Neuronal stem cell (in vitro differentiated cells): ENCODE data around the gene ABCB6.

Source experiments
- DNase-seq: peaks from one replicate; pipeline ENCODE4 v3.0.0-alpha.2; 2013; ENCODE audit warnings: low spot score
- H2AFZ ChIP-seq: one replicate; pipeline ENCODE4 v1.6.1; 2013; ENCODE audit warnings: mild to moderate bottlenecking, low read length, inconsistent platforms
- H2AK5ac ChIP-seq: 2 replicates; pipeline ENCODE4 v1.6.1; 2013; ENCODE audit warnings: low read depth, mild to moderate bottlenecking, inconsistent platforms, low read length, moderate library complexity, mixed read lengths
- H2BK120ac ChIP-seq: 2 replicates; pipeline ENCODE4 v1.6.1; 2013; ENCODE audit warnings: low read depth, mild to moderate bottlenecking, inconsistent platforms, low read length, moderate library complexity, mixed read lengths
- H2BK12ac ChIP-seq: one replicate; pipeline ENCODE4 v1.6.1; 2013; ENCODE audit warnings: low read length, inconsistent platforms
- H2BK15ac ChIP-seq: 2 replicates; pipeline ENCODE4 v1.6.1; 2013; ENCODE audit warnings: mild to moderate bottlenecking, low read length, inconsistent platforms, mixed read lengths
- H2BK5ac ChIP-seq: one replicate; pipeline ENCODE4 v1.6.1; 2013; ENCODE audit warnings: inconsistent platforms, mild to moderate bottlenecking, low read length, moderate library complexity
- H3K14ac ChIP-seq: one replicate; pipeline ENCODE4 v1.6.1; 2013; ENCODE audit warnings: low read length, inconsistent platforms
- H3K18ac ChIP-seq: 2 replicates; pipeline ENCODE4 v1.6.1; 2013; ENCODE audit warnings: low read length, inconsistent platforms
- H3K23ac ChIP-seq: 2 replicates; pipeline ENCODE4 v1.6.1; 2013; ENCODE audit warnings: low read depth, mild to moderate bottlenecking, mixed read lengths, low read length, inconsistent platforms; ENCODE audit not compliant: poor library complexity
- H3K27ac ChIP-seq: replicated peaks from 3 replicates; pipeline ENCODE4 v1.5.1; 2013; ENCODE audit warnings: low read length, inconsistent platforms
- H3K27me3 ChIP-seq, 3 experiments: 2 replicates each; pipeline ENCODE4 v1.6.1; 2013; ENCODE audit warnings: low read length in 3 of 3, mild to moderate bottlenecking in 2 of 3, inconsistent platforms in 1 of 3, low read depth in 1 of 3, mixed read lengths in 1 of 3, moderate library complexity in 1 of 3; ENCODE audit not compliant: control insufficient read depth in 3 of 3, insufficient read depth in 3 of 3
- H3K36me3 ChIP-seq, 2 donors: replicated peaks in 1 of 2; 2 replicates each; pipeline ENCODE4 v1.6.1; 2013; ENCODE audit warnings: low read length in 2 of 2; ENCODE audit not compliant: control insufficient read depth in 2 of 2, insufficient read depth in 2 of 2
- H3K4ac ChIP-seq: 2 replicates; pipeline ENCODE4 v1.6.1; 2013; ENCODE audit warnings: inconsistent platforms, mild to moderate bottlenecking, low read length, moderate library complexity
- H3K4me1 ChIP-seq, 2 donors: 1 replicate in 1 of 2; 2 replicates in 1 of 2; pipeline ENCODE4 v1.6.1; 2013; ENCODE audit warnings: low read length in 2 of 2, low read depth in 1 of 2; ENCODE audit not compliant: control insufficient read depth in 2 of 2, insufficient read depth in 1 of 2
- H3K4me2 ChIP-seq: one replicate; pipeline ENCODE4 v1.6.1; 2013; ENCODE audit warnings: mild to moderate bottlenecking, low read length, inconsistent platforms; ENCODE audit not compliant: insufficient read depth, poor library complexity, severe bottlenecking
- H3K4me3 ChIP-seq, 2 donors: 2 replicates each; pipeline ENCODE4 v1.5.1; 2013; ENCODE audit warnings: low read length in 2 of 2, mild to moderate bottlenecking in 2 of 2, inconsistent platforms in 1 of 2, moderate library complexity in 1 of 2
- H3K79me1 ChIP-seq: one replicate; pipeline ENCODE4 v1.6.1; 2013; ENCODE audit warnings: low read depth, mild to moderate bottlenecking, inconsistent platforms, low read length, moderate library complexity
- H3K9ac ChIP-seq: one replicate; pipeline ENCODE4 v1.6.1; 2013; ENCODE audit warnings: mild to moderate bottlenecking, low read depth, low read length, inconsistent platforms; ENCODE audit not compliant: poor library complexity
- H3K9me3 ChIP-seq, 2 donors: replicated peaks in 1 of 2; 2 replicates each; pipeline versions ENCODE3 to v1.6.1; 2013; ENCODE audit warnings: low read length in 2 of 2, mild to moderate bottlenecking in 2 of 2, inconsistent platforms in 1 of 2, low read depth in 1 of 2, mixed read lengths in 1 of 2, moderate library complexity in 1 of 2; ENCODE audit not compliant: control insufficient read depth in 2 of 2, insufficient read depth in 1 of 2
- H4K8ac ChIP-seq: one replicate; pipeline ENCODE4 v1.6.1; 2013; ENCODE audit warnings: low read depth, mild to moderate bottlenecking, inconsistent platforms, low read length, moderate library complexity
- H4K91ac ChIP-seq: one replicate; pipeline ENCODE4 v1.6.1; 2013; ENCODE audit warnings: low read length, low read depth, mild to moderate bottlenecking, inconsistent platforms; ENCODE audit not compliant: poor library complexity
- WGBS, 2 donors: extraction: QIAGEN DNeasy Blood & Tissue Kit; methylation state at CpG; one replicate each; pipeline ENCODE4 v1.1.7; 2013; ENCODE audit warnings: missing lambda C conversion rate in 2 of 2, mixed read lengths in 1 of 2; ENCODE audit not compliant: insufficient read length in 2 of 2, insufficient replicate concordance in 1 of 2; ENCODE audit errors: extremely low coverage in 2 of 2; 5-methylcytosine and 5-hydroxymethylcytosine counted together

ABCB6 gene

DNA sequence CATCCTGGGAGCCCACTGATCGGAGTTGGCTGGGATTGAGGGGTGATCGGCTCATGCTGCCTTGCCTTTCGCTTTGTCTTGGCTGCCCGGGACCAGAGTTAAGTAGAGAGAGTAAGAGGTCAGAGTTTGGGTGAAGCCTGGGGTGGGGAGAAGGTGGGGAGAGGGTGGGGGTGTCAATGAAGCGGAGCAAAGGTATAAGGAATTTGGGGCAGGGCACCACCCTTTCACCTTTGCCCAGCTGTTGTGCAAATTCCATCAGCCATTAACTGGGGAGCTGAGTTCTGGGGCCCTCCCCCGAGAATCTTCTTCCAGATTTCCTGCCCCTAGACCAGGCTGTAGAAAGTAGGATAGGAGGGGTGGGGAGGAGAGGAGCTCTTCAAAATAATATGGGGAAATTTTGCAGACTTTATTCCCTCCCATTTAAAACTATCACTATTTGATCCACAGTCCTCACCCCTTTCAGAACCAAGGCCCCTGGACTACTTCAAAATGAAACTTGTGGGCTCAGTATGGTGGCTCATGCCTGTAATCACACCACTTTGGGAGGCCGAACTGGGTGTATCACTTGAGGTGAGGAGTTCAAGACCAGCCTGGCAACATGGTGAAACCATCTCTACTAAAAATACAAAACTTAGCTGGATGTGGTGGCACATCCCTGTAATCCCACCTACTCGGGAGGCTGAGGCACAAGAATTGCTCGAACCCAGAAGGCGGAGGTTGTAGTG, 48.7 kb downstream of the ABCB6 start, which contains the start of gene SLC23A3:
SLC23A3 (minus strand) TSS at position 100 of the 725 bp plus-strand sequence; CDS start at position 55, 45 bp downstream.
- H3K4me3 ChIP-seq, result no peak within 1 kb of the TSS
- H3K9me3 ChIP-seq, result no peaks in the 10 kb centered on the region
- DNase-seq, result no peak
- no peak within 1 kb of the TSS for H2AK5ac ChIP-seq
- no peaks in the 10 kb centered on the region for H3K27me3 ChIP-seq
- H2BK12ac ChIP-seq, result no peak within 1 kb of the TSS
- no peak within 1 kb of the TSS for H3K4ac ChIP-seq
- no peaks in the 10 kb centered on the region for H3K79me1 ChIP-seq
- no peak within 1 kb of the TSS for H4K91ac ChIP-seq
- H3K4me2 ChIP-seq, result no peak within 1 kb of the TSS
- no peak within 1 kb of the TSS for H2BK15ac ChIP-seq
- peaks cover 11 to 36% of the 10 kb centered on the region in 2 donors for H3K36me3 ChIP-seq
- H3K23ac ChIP-seq, result no peak within 1 kb of the TSS
- no peak within 1 kb of the TSS for H2BK120ac ChIP-seq
- H2AFZ ChIP-seq, result no peak within 1 kb of the TSS
- no peak within 1 kb of the TSS for H2BK5ac ChIP-seq
- no peak within 1 kb of the TSS for H3K27ac ChIP-seq
- H4K8ac ChIP-seq, result no peak within 1 kb of the TSS
- no peaks in the 10 kb centered on the region for H3K4me1 ChIP-seq
- peak within 1 kb of the TSS; percentile 10 for H3K9ac ChIP-seq
- H3K18ac ChIP-seq, result no peak within 1 kb of the TSS
- WGBS, 2 donors, result no CpG with 5 or more reads among the region's 10 CpGs
- no peak within 1 kb of the TSS for H3K14ac ChIP-seq

GRCh38 chr2:219168932-219169331, 49.8 kb downstream of the ABCB6 start:
- DNase-seq, result no peak
- no peak overlapping the region for H3K27ac ChIP-seq
- no peak overlapping the region for H3K14ac ChIP-seq

GRCh38 chr2:219168526-219168925, 50.2 kb downstream of the ABCB6 start:
- Histone ChIP-seq H3K27me3 (no peaks in the 10 kb centered on the region), H3K9ac (no peak overlapping the region), H3K14ac (no peak overlapping the region), H3K79me1 (no peaks in the 10 kb centered on the region), H3K4ac (no peak overlapping the region), H2BK5ac (no peak overlapping the region), H3K23ac (no peak overlapping the region), H3K9me3 (no peaks in the 10 kb centered on the region), H2AFZ (no peak overlapping the region), H4K8ac (no peak overlapping the region), H3K18ac (no peak overlapping the region), H2BK120ac (no peak overlapping the region), H3K36me3 (peaks cover 4 to 21% of the 10 kb centered on the region in 2 donors), H2BK12ac (no peak overlapping the region), H3K4me1 (no peaks in the 10 kb centered on the region), H3K4me3 (no peak overlapping the region), H4K91ac (no peak overlapping the region), H3K4me2 (no peak overlapping the region), H2AK5ac (peak overlapping the region; percentile 71), H3K27ac (no peak overlapping the region), H2BK15ac (no peak overlapping the region)
- no peak for DNase-seq
- no CpG with 5 or more reads among the region's 6 CpGs for WGBS, 2 donors

More at GRCh38 chr2:219168932-219169331, 49.8 kb downstream of the ABCB6 start:
- no peak overlapping the region for H3K4me2 ChIP-seq
- no peak overlapping the region for H2BK5ac ChIP-seq
- H3K4ac ChIP-seq, result no peak overlapping the region
- H3K18ac ChIP-seq, result no peak overlapping the region
- H2AFZ ChIP-seq, result no peak overlapping the region
- no peaks in the 10 kb centered on the region for H3K27me3 ChIP-seq
- H3K79me1 ChIP-seq, result no peaks in the 10 kb centered on the region
- H2AK5ac ChIP-seq, result no peak overlapping the region
- no peak overlapping the region for H2BK12ac ChIP-seq
- no peaks in the 10 kb centered on the region for H3K9me3 ChIP-seq
- H4K8ac ChIP-seq, result no peak overlapping the region
- H3K9ac ChIP-seq, result peak overlapping the region; percentile 10
- no peak overlapping the region for H2BK15ac ChIP-seq
- H4K91ac ChIP-seq, result no peak overlapping the region
- H3K4me1 ChIP-seq, result no peaks in the 10 kb centered on the region
- H3K36me3 ChIP-seq, result peaks cover 6 to 25% of the 10 kb centered on the region in 2 donors
- no peak overlapping the region for H3K4me3 ChIP-seq
- no peak overlapping the region for H2BK120ac ChIP-seq
- no peak overlapping the region for H3K23ac ChIP-seq

DNA sequence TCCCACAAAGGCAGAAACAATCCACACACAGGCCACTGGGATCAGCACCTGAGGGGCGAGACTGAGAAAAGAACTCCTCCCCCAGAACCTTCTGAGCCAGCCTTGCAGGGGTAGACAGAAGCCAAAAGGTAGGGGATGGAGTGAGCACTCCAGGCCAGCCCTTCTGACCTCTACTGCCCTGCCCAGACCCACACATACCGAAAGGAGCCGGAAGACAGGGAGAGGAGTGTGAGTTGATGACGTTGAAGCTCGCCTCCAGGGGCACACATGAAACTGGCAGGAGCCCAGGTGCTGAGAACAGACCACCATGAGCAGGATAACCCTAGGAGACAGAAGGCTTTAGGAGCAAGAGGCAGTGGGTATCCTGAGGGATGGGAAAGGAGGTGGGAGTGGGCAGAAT, 50.8 kb downstream of the ABCB6 start:
- Histone ChIP-seq H3K4me3 (no peak overlapping the region), H2BK12ac (no peak overlapping the region), H2BK120ac (no peak overlapping the region), H3K14ac (no peak overlapping the region), H2BK5ac (no peak overlapping the region), H3K36me3 (peaks cover 4 to 15% of the 10 kb centered on the region in 2 donors), H3K27me3 (no peaks in the 10 kb centered on the region), H3K79me1 (no peaks in the 10 kb centered on the region), H3K23ac (no peak overlapping the region), H4K91ac (no peak overlapping the region), H3K9ac (no peak overlapping the region), H3K18ac (no peak overlapping the region), H3K4me1 (no peaks in the 10 kb centered on the region), H3K27ac (no peak overlapping the region), H3K4ac (no peak overlapping the region), H2AFZ (no peak overlapping the region), H3K9me3 (no peaks in the 10 kb centered on the region), H3K4me2 (no peak overlapping the region), H2AK5ac (no peak overlapping the region), H2BK15ac (no peak overlapping the region), H4K8ac (no peak overlapping the region)
- WGBS, 2 donors, result no CpG with 5 or more reads among the region's 5 CpGs
- no peak for DNase-seq
